Measurements from ENCODE around the gene FHIT. TPM values are rescaled to one million over a fixed set of nuclear protein-coding genes. Genes with fewer than 3 reads are reported as not detected.

Gene FHIT
- polyA plus RNA-seq, 1 of the 3 experiments (the other 2 are of a cell fraction) = 0.41 TPM

- Histone ChIP-seq H3K4me1 (ENCODE audit: control insufficient read depth in 1 of 2, insufficient read depth in 2 of 2, low read depth in 1 of 2, low read length in 1 of 2) (peaks cover 0 to 32% of the 10 kb centered on the region in 2 experiments; a peak in 3 of 4 replicates), H3K79me2 (ENCODE audit: insufficient read depth) (no peaks in the 10 kb centered on the region), H3K4me2 (peak overlapping the region; percentile 31; the same call in 1 of the 2 replicates), H4K20me1 (ENCODE audit: insufficient read depth) (no peaks in the 10 kb centered on the region), H3K27ac (ENCODE audit: low read depth in 2 of 2, low read length in 1 of 2) (peak overlapping the region in 1 of 2 experiments; percentile 72; a peak in 2 of 4 replicates), H3K4me3 (ENCODE audit: low read depth in 2 of 2, low read length in 1 of 2) (no peak overlapping the region), H3K9ac (no peak overlapping the region), H3K27me3 (ENCODE audit: insufficient read depth) (no peaks in the 10 kb centered on the region), H3K9me2 (0 out of 2 replicates have a peak, but pooled peaks cover 3% of the 10 kb centered on the region), H3F3A (replicated peaks; ENCODE audit: insufficient read depth) (peaks cover 27% of the 10 kb centered on the region), H3K36me3 (replicated peaks in 1 of 2; ENCODE audit: control insufficient read depth in 1 of 2, insufficient read depth in 2 of 2, low read length in 1 of 2) (no peaks in the 10 kb centered on the region), H2AFZ (ENCODE audit: low read depth) (no peak overlapping the region), H3K9me3 (no peaks in the 10 kb centered on the region)
- CTCF ChIA-PET = no interaction called here
- no peak for DNase-seq
- POLR2A ChIA-PET = no interaction called here
- no peak for TF ChIP-seq PBX3 (IDR thresholded peaks at IDR 0.05)
- no peak for TF ChIP-seq RXRA (IDR thresholded peaks at IDR 0.05; ENCODE audit: borderline replicate concordance, low read depth)
- peak in 1 of 2 experiments; percentile 23; a peak in 1 of 4 replicates for TF ChIP-seq EP300 (IDR thresholded peaks at IDR 0.05; ENCODE audit: borderline replicate concordance in 1 of 2, low read depth in 1 of 2, low read length in 1 of 2)
- peak; percentile 49; the same call in 1 of the 2 replicates for TF ChIP-seq TCF12 (IDR thresholded peaks at IDR 0.05)
- no peak for TF ChIP-seq MAX (IDR thresholded peaks at IDR 0.05; ENCODE audit: low read depth)
- no peak for TF ChIP-seq NFIC (IDR thresholded peaks at IDR 0.05; ENCODE audit: borderline replicate concordance)
- no peak for TF ChIP-seq SMC3 (IDR thresholded peaks at IDR 0.05; ENCODE audit: low read depth, low read length)
- WGBS (ENCODE audit: low lambda C conversion rate) = 71% methylated on average over 2 of the region's 2 CpGs
Observed at GRCh38 chr3:60707452-60708020, 543.7 kb downstream of the FHIT start.

GRCh38 chr3:60703956-60704736 lies 547.1 kb downstream of the FHIT start:
- no peaks in the 10 kb centered on the region for H3K9me2 ChIP-seq
- no peak overlapping the region for H3K9ac ChIP-seq
- H3K79me2 ChIP-seq (ENCODE audit: insufficient read depth) = no peaks in the 10 kb centered on the region
- POLR2A ChIA-PET = no interaction called here
- no peaks in the 10 kb centered on the region for H3K9me3 ChIP-seq
- H3K36me3 ChIP-seq (replicated peaks in 1 of 2; ENCODE audit: control insufficient read depth in 1 of 2, insufficient read depth in 2 of 2, low read length in 1 of 2) = no peaks in the 10 kb centered on the region
- DNase-seq = no peak
- peaks cover 0 to 32% of the 10 kb centered on the region in 2 experiments; a peak in 3 of 4 replicates for H3K4me1 ChIP-seq (ENCODE audit: control insufficient read depth in 1 of 2, insufficient read depth in 2 of 2, low read depth in 1 of 2, low read length in 1 of 2)
- H4K20me1 ChIP-seq (ENCODE audit: insufficient read depth) = no peaks in the 10 kb centered on the region
- H2AFZ ChIP-seq (ENCODE audit: low read depth) = no peak overlapping the region
- peaks cover 28% of the 10 kb centered on the region for H3F3A ChIP-seq (replicated peaks; ENCODE audit: insufficient read depth)
- no peaks in the 10 kb centered on the region for H3K27me3 ChIP-seq (ENCODE audit: insufficient read depth)
- 22% methylated on average over 3 of the region's 3 CpGs for WGBS (ENCODE audit: low lambda C conversion rate)
- peak overlapping the region in 1 of 2 experiments; percentile 53; a peak in 2 of 4 replicates for H3K27ac ChIP-seq (ENCODE audit: low read depth in 2 of 2, low read length in 1 of 2)
- H3K4me2 ChIP-seq = no peak overlapping the region
- no peak overlapping the region; a peak in 1 of 4 replicates for H3K4me3 ChIP-seq (ENCODE audit: low read depth in 2 of 2, low read length in 1 of 2)
- TF ChIP-seq REST (IDR thresholded peaks at IDR 0.05; ENCODE audit: low read depth, low read length) = no peak
- no peak for TF ChIP-seq NFIC (IDR thresholded peaks at IDR 0.05; ENCODE audit: borderline replicate concordance)
- peak in 1 of 2 experiments; percentile 26; a peak in 1 of 4 replicates for TF ChIP-seq EP300 (IDR thresholded peaks at IDR 0.05; ENCODE audit: borderline replicate concordance in 1 of 2, low read depth in 1 of 2, low read length in 1 of 2)
- no peak for TF ChIP-seq RAD21 (IDR thresholded peaks at IDR 0.05; ENCODE audit: low read length)
- TF ChIP-seq TCF12 (IDR thresholded peaks at IDR 0.05) = peak; percentile 62
- TF ChIP-seq RCOR1 (IDR thresholded peaks at IDR 0.05; ENCODE audit: low read length) = no peak
- TF ChIP-seq FOSL2 (IDR thresholded peaks at IDR 0.05; ENCODE audit: borderline replicate concordance, low read depth) = peak; percentile 53; the same call in 1 of the 2 replicates
- peak; percentile 63 for TF ChIP-seq PBX3 (IDR thresholded peaks at IDR 0.05)
- CTCF ChIA-PET = no interaction called here
